Keratinocyte (primary cell): ENCODE measurements around the gene CACNA1C. TPM values are rescaled to one million over a fixed set of nuclear protein-coding genes. Genes with fewer than 3 reads are reported as not detected.

Source experiments
- DNase-seq: peaks from one replicate; pipeline ENCODE4 v3.0.0-alpha.2; 2011; ENCODE audit warnings: low read depth, missing footprints, low spot score
- FAIRE-seq: peaks from 2 replicates; lab custom pipeline; 2011; peaks lifted over from hg19 to GRCh38; lab: Jason Lieb, UNC
- H2AFZ ChIP-seq: 2 replicates; pipeline ENCODE4 v1.6.0; 2012; ENCODE audit warnings: low read length, control low read depth, inconsistent platforms; ENCODE audit not compliant: control insufficient read depth
- H3K27ac ChIP-seq: 2 replicates; pipeline ENCODE4 v1.5.1; 2011; ENCODE audit warnings: low read length; ENCODE audit not compliant: control insufficient read depth, insufficient read depth
- H3K27me3 ChIP-seq: 3 replicates; pipeline ENCODE4 v1.6.0; 2011; ENCODE audit warnings: low read length; ENCODE audit not compliant: control insufficient read depth, insufficient read depth; ENCODE audit errors: extremely low read depth
- H3K36me3 ChIP-seq, 2 experiments: 2 replicates in 1 of 2; 3 replicates in 1 of 2; pipeline ENCODE4 v1.5.1; 2011; ENCODE audit warnings: low read length in 2 of 2, mild to moderate bottlenecking in 1 of 2; ENCODE audit not compliant: control insufficient read depth in 2 of 2, insufficient read depth in 2 of 2; ENCODE audit errors: extremely low read depth in 1 of 2
- H3K4me1 ChIP-seq: 3 replicates; pipeline ENCODE4 v1.5.1; 2011; ENCODE audit warnings: low read length; ENCODE audit not compliant: control insufficient read depth, insufficient read depth; ENCODE audit errors: extremely low read depth
- H3K4me2 ChIP-seq: 3 replicates; pipeline ENCODE4 v1.6.0; 2011; ENCODE audit warnings: low read depth, low read length; ENCODE audit not compliant: control insufficient read depth, insufficient read depth; ENCODE audit errors: extremely low read depth
- H3K4me3 ChIP-seq, 3 experiments: fragments of 200-600 bp in 1 of 3; sonication (generic) in 1 of 3; 2 replicates in 2 of 3; 3 replicates in 1 of 3; pipeline ENCODE4 v1.5.1; 2011 to 2016; ENCODE audit warnings: low read length in 3 of 3, mild to moderate bottlenecking in 3 of 3, control low read depth in 2 of 3, inconsistent platforms in 1 of 3, low read depth in 1 of 3, mixed read lengths in 1 of 3, mixed run types in 1 of 3, moderate library complexity in 1 of 3; ENCODE audit not compliant: control insufficient read depth in 2 of 3, insufficient read depth in 2 of 3; ENCODE audit errors: extremely low read depth in 1 of 3
- H3K79me2 ChIP-seq: 2 replicates; pipeline ENCODE4 v1.6.0; 2012; ENCODE audit warnings: low read length; ENCODE audit not compliant: control insufficient read depth, insufficient read depth
- H3K9ac ChIP-seq: 3 replicates; pipeline ENCODE4 v1.6.0; 2011; ENCODE audit warnings: low read length; ENCODE audit not compliant: control insufficient read depth, insufficient read depth; ENCODE audit errors: extremely low read depth
- H3K9me1 ChIP-seq: 3 replicates; pipeline ENCODE4 v1.6.0; 2011; ENCODE audit warnings: low read length; ENCODE audit not compliant: control insufficient read depth, insufficient read depth; ENCODE audit errors: extremely low read depth
- H3K9me3 ChIP-seq: 2 replicates; pipeline ENCODE4 v1.5.1; 2012; ENCODE audit warnings: low read depth, low read length; ENCODE audit not compliant: control insufficient read depth
- H4K20me1 ChIP-seq: 3 replicates; pipeline ENCODE4 v1.6.0; 2011; ENCODE audit warnings: low read length; ENCODE audit not compliant: control insufficient read depth, insufficient read depth; ENCODE audit errors: extremely low read depth
- EZH2 ChIP-seq: IDR thresholded peaks from one replicate; pipeline ENCODE4 v1.6.1; 2012; ENCODE audit warnings: inconsistent platforms, mild to moderate bottlenecking, low read length, moderate library complexity
- dilution Hi-C: fragments of 300-500 bp; cut with MboI; formaldehyde crosslinking; loops from one replicate; pipeline ENCODE4 v1.7.0; 2020; ENCODE audit warnings: low sequenced_read_pairs; ENCODE audit not compliant: extremely low pct_ligation_motif_present
- polyA plus RNA-seq, 5 experiments: library from polyadenylated mRNA; depleted of rRNA in 3 of 5; stranded (reverse) in 3 of 5; stranded (forward) in 1 of 5; unstranded in 1 of 5; fragments of >200 nt; gene quantifications; 1 replicate in 1 of 5; 2 replicates in 3 of 5; 3 replicates in 1 of 5; pipeline versions ENCODE4 v1.2.1 to v1.2.3, GENCODE V29; 2011 to 2012; ENCODE audit warnings: missing spikeins in 2 of 5, low read depth in 1 of 5, low replicate concordance in 1 of 5
- TF ChIP-seq, protein P1 (sequence below), 3 experiments: IDR thresholded peaks in 1 of 3; conservative IDR thresholded peaks in 1 of 3; optimal IDR thresholded peaks in 1 of 3; 2 replicates in 2 of 3; 3 replicates in 1 of 3; pipeline versions ENCODE3 to v1.5.1; 2011; ENCODE audit warnings: low read length in 3 of 3, mild to moderate bottlenecking in 3 of 3, moderate library complexity in 2 of 3, control low read depth in 1 of 3, inconsistent platforms in 1 of 3; ENCODE audit not compliant: insufficient read depth in 2 of 3; ENCODE audit errors: extremely low read depth in 1 of 3

Gene CACNA1C
- polyA plus RNA-seq, 1 donor (not counting 4 experiments of a cell fraction or from before 2014, with no cell fraction given), result not detected

DNA sequence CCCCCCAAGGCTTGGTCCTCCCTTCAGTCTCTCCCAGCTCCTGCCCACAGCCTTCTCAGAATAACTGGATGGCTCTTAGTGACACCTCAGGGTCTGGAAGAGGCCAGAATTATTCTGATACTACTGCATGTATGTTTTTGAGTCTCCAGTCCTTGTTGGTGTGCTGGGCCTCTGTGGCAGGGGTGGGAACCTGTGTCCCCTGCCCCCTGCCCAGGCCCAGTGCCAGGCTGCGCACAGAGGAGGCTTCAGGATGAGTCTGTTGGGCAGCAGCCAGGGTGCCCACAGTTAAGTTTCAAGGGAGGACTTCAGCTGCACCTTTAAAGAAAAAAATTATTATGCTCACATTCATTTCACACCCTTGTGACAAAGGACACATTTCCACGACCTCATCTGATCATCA is 348.3 kb downstream of the CACNA1C start:
- H3K9me3 ChIP-seq, result no peaks in the 10 kb centered on the region
- no peaks in the 10 kb centered on the region for H3K27me3 ChIP-seq
- H3K36me3 ChIP-seq, result no peaks in the 10 kb centered on the region
- no peaks in the 10 kb centered on the region for H3K9me1 ChIP-seq
- H2AFZ ChIP-seq, result no peak overlapping the region
- TF ChIP-seq EZH2, result no peak
- TF ChIP-seq, protein P1, sequence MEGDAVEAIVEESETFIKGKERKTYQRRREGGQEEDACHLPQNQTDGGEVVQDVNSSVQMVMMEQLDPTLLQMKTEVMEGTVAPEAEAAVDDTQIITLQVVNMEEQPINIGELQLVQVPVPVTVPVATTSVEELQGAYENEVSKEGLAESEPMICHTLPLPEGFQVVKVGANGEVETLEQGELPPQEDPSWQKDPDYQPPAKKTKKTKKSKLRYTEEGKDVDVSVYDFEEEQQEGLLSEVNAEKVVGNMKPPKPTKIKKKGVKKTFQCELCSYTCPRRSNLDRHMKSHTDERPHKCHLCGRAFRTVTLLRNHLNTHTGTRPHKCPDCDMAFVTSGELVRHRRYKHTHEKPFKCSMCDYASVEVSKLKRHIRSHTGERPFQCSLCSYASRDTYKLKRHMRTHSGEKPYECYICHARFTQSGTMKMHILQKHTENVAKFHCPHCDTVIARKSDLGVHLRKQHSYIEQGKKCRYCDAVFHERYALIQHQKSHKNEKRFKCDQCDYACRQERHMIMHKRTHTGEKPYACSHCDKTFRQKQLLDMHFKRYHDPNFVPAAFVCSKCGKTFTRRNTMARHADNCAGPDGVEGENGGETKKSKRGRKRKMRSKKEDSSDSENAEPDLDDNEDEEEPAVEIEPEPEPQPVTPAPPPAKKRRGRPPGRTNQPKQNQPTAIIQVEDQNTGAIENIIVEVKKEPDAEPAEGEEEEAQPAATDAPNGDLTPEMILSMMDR (optimal IDR thresholded peaks at IDR 0.05 in 1 of 3, IDR thresholded peaks at IDR 0.05 in 1 of 3, conservative IDR thresholded peaks at IDR 0.05 in 1 of 3; ENCODE audit: extremely low read depth in 1 of 3, insufficient read depth in 2 of 3, low read length in 3 of 3), result no peak
- DNase-seq, result no peak
- dilution Hi-C loops, result no loop called here
- no peak overlapping the region for H3K9ac ChIP-seq
- no peak overlapping the region for H3K27ac ChIP-seq
- no peak for FAIRE-seq
- H3K79me2 ChIP-seq, result no peaks in the 10 kb centered on the region
- no peaks in the 10 kb centered on the region for H3K4me1 ChIP-seq
- no peak overlapping the region for H3K4me2 ChIP-seq
- no peak overlapping the region for H3K4me3 ChIP-seq
- no peaks in the 10 kb centered on the region for H4K20me1 ChIP-seq

DNA sequence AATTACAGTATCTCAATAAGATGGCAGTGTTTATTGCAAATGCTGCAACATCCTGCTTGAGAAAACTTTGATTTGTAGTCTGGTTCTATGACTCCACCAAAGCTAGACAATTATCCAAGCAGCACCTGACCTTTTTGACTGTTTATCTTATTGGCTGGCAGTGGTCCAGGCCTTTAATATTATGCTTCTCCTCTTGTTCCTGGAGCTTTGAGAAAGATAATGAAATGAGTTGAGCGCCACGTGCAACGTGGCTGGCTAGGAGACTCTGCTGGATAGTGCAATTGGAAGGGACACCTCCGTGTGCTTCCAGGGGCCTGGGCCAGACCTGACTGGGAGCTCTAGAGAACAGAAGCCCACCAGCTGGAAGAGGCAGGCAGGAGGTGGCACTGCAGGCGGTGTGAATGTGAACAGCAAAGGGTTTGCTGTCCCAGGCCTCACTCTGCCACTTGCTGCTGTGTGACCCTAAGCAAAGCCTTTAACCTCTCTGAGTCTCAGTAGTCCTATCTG is 349.3 kb downstream of the CACNA1C start:
- no peak overlapping the region for H3K4me2 ChIP-seq
- no peaks in the 10 kb centered on the region for H3K79me2 ChIP-seq
- no peak for FAIRE-seq
- no peaks in the 10 kb centered on the region for H3K4me1 ChIP-seq
- no peak for DNase-seq
- dilution Hi-C loops, result no loop called here
- no peak overlapping the region for H3K9ac ChIP-seq
- no peaks in the 10 kb centered on the region for H3K9me1 ChIP-seq
- H3K27ac ChIP-seq, result no peak overlapping the region
- no peaks in the 10 kb centered on the region for H3K9me3 ChIP-seq
- no peak overlapping the region for H2AFZ ChIP-seq
- H3K4me3 ChIP-seq, result no peak overlapping the region
- H4K20me1 ChIP-seq, result no peaks in the 10 kb centered on the region
- TF ChIP-seq EZH2, result no peak
- no peaks in the 10 kb centered on the region for H3K36me3 ChIP-seq
- H3K27me3 ChIP-seq, result no peaks in the 10 kb centered on the region
